Hindlimb muscle (tissue), 1 donor: Measurements from ENCODE around the gene NFIA. TPM values are rescaled to one million over a fixed set of nuclear protein-coding genes. Genes with fewer than 3 reads are reported as not detected.

Experiments
- DNase-seq: peaks from one replicate; pipeline ENCODE4 v3.0.0-alpha.2; 2013
- polyA plus RNA-seq: library from polyadenylated mRNA; unstranded; fragments of 120-200 nt; gene quantifications from one replicate; pipeline ENCODE4 v1.2.1, GENCODE V29; 2013; ENCODE audit not compliant: insufficient read length

NFIA gene
- polyA plus RNA-seq, 1 donor = 32.9 TPM

DNA sequence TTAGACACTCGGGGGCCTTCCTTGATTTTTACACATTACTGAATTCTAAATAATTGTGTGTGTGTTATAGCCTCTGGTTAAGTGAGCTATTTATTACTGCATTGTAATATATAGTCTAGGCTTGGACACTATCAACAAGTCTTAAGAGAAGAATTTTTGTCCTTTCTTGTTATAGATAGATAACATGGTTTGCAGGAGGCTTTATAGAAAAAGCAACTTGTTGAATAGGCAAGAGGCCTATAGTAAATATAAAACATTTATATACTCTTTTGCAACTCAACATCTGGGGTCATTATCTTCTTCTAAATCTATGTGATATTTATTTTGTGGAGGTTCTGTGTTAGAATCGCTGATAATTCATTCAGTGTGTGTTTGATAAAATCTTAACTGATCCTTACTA lies 293.8 kb downstream of the NFIA start:
- no peak for DNase-seq

GRCh38 chr1:61377242-61377958 lies 295.0 kb downstream of the NFIA start:
- no peak for DNase-seq

GRCh38 chr1:61378494-61379180 lies 296.3 kb downstream of the NFIA start:
- DNase-seq = peak; percentile 51

GRCh38 chr1:61379693-61380092 lies 297.3 kb downstream of the NFIA start:
- no peak for DNase-seq

GRCh38 chr1:61380561-61380960 lies 298.2 kb downstream of the NFIA start:
- DNase-seq = no peak

DNA sequence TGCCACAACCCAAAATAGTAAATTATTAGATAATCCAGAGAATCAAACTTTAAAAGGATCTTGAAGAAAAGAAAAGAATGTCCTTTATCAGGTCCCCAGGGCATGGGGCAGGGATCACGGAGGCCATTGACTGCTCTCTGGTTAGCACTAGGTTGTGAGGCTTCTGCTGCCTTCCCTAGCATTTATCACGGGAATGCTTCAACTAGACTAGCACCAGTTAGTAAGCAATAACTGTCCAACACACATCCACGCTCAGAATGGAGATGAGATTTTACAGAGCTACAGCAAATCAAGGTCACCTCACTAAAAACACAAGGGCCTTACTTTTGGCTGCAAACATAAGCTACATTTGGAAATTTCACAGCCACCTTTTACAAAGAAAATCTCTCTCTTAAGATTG lies 304.0 kb downstream of the NFIA start:
- DNase-seq = no peak

DNA sequence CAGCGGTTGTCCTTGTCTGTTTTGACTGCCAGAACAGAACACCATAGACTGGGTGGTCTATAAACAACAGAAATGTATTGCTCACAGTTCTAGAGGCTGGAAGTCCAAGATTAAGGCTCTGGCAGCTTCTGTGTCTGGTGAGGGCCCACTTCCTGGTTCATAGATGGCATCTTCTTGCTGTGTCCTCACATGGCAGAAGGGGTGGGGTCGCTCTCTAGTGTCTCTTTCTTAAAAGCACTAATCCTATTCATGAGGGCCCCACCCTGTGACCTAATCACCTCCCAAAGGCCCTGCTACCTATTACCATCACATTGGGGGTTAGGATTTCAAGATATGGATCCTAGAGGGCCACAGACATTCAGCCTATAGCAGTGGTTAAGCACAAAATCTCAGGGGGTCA lies 304.4 kb downstream of the NFIA start:
- DNase-seq = no peak

DNA sequence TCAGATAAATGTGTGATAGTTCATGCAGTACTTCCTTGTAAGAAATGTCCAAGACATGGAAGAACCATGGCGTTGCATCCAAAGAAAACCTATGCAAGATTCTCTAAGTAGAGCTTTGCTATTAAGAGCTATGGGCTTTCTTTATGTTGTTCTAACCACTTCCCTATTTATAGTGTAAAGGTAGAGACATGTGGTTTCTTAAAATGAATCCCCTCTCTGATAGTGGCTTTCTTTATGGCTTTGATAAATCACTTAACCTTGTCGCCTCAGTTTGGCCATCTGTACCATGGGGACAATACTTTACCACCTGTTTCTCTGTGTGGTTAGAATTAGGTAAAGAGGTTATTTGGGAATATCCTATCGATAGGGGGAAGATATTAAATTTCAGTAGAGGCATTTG lies 305.5 kb downstream of the NFIA start:
- no peak for DNase-seq

DNA sequence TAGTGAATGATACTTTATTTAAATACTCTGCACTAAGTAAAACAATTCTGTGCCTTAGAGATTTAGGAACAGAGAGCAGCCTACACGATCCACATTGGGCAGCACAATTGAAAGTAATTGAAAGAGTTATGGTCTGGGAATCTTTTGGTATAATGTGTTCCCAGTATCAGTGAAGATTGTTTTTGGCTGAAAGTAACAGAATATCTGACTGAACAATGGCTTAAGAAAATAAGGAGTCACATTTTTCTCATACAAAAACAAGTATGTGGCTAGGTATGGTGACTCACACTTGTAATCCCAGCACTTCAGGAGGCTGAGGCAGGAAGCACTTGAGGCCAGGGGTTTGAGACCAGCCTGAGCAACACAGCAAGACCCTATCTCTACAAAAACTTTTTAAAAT lies 306.2 kb downstream of the NFIA start:
- no peak for DNase-seq

DNA sequence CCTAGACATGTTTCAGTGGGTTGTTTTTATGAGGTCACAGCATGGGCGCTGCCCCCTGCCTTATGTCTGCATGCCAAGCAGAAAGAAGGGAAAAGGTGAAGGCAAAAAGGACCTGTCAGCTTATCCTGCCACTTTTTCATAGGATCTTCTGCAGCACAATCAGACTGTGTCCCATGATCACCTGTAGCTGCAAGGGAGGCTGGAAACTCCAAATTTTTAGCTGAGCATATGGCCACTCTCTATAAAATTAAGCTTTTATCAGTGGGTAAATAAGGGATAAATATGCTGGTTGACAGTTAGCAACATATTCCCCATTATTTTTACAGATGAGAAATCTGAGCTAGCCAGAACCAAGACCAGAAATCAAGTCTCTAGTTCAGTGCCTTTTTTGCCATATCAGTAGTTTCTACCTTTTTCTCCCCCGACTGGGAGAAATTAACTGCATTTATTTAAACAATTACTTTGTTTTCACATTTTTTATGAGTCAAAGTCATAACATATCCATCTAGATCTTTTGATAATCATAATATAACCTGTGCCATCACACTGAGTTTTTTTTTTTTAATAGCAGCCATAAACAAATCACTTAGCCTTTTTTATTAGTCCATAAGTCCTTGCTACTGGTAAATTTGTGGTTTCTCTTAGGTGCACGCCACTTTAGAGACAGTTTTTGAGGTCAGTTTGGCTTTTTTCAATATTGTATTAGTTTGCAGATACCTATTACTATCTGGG lies 307.0 kb downstream of the NFIA start:
- no peak for DNase-seq

DNA sequence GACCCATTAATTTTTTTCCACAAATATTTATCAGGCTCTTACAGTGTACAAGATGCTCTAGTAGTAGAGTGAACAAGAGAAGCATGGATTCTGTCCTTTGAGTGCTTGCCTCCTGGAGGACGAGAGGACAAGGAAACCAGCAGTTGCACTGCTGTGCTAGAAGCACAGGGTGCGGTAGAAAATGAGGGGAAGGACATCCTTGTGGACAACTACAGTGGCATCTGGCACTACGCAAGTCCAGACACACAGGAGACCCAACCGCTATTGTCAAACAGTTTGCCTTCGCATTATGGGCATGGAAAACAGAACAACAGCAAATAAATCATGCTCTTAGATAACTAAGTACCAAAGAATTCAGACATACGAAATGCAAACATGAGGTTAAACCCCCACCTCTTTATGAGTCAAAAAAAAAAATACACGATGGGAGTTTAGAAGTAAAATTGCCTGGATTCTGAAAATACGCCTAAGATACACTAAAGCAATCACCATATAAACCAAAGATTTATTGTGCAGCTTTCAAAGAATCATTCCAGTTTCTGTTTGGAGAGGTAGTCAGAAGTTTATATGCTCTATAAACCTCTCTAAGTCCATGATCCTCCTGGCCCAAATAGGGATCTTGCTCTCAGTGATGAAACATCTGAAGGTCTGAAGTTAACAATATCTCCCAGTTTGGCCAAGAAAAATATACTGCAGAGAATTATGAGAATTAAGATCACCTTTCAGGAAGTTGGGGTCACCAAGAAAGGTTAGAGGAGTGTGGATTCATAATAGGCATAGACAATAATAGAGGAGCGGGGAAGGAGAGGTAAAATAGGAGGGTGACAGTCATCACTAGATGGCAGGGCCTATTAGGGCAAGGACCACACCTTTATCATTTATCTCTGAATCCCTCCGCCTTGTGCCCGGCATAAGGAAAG lies 307.8 kb downstream of the NFIA start:
- DNase-seq = no peak

DNA sequence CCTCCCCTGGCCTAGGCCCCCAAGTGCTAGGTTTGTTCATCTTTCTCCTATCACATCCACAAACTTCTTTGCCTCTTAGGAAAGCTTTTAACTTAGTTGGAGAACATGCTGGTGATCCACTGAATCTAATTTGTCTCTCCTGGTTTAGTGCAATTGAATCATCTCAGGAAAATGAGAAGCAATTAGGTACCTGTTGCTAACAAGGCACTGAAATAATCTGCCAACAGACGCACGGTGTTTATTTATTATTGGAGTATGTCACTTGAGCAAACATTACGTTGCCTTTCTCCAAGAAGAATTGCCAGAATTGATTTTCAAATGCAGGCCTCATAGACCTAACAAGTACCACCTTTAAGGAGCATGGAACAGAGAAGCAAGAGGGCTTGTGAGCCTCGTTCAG lies 309.4 kb downstream of the NFIA start:
- DNase-seq = no peak

DNA sequence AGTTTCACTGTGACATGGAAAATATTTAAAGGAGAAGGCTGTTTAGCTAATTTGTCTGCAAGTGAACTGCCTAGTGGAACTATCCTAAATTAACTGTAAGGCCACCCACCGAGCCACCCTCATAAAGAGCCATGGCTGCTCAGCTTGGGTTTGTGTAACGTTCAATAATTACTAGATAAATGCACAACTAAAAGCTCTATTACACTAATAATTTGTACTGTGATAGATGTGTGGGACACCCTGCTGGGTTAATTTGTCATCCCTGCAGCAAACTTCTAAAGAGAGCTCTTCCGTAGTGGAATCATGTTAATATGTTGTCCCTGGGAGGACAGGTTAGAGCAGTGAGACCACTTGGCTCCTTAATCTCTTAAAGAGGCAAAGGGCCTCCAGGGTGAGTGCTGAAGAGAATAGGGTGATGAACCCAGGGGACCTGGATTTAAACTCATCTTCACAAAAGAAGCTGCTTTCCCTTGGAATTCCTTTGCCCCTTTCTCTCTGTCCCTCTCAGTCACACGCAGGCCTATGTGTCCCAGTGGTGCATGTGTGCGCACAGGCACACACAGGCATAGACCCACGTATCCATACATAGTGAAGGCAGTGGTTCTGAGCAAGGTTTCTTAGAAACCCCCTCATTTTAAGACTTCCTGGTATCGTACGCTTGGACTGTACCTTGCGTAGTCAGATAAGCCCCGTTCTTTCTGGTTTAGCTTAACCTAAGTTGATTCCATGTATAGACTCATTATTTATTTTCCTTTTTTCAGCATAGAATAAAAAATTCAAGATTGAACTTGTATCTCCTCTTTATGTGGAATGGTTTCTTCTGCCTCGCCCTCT lies 310.3 kb downstream of the NFIA start:
- no peak for DNase-seq

GRCh38 chr1:61393575-61393974 lies 311.2 kb downstream of the NFIA start:
- DNase-seq = no peak

DNA sequence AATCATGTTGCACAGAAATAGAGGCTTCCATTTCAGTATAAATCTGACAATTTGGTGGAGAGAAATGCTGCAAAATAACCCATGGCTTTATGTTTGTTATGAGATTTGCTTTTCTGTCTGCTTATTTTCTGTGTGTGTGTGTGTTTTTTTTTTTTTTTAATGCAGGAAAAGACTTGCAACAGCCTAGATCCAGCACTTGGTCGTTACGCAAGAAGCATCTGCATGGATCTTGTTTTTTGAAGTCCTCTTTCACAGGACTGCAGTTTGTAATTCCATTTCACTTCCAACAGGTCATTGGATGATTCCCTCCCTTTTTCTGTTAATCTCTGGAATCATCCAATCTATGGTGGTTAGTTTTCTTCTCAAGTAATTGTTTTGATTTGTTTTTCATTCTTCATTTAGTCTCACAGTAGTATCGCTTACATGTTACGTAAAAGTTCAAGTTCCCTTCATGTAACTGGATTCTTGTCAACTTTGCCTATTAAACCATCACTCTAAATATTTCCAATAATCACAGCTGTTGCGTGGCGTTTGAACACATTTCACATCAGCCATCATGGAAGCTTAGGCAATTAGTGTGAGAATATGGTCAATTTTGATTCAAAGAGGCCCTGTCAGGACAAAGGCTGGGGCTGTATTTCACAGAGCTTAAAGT lies 312.9 kb downstream of the NFIA start:
- no peak for DNase-seq

DNA sequence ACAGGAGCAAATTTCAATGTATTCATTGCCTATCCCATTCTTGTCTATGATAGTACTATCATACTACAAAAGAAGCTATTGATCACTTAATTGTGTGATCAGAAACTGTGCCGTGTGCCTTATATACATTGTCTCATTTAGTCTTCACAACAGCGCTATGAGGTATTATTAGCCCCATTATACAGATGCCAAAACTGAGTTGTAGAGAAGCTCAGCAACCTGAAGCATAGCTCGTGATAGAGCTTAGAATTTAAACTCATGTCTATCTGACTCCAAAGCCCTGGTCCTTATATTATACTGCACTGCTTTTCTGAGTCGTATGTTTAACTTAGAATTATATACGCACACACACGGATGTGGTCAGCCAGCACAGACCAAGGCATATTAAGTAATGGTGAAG lies 315.1 kb downstream of the NFIA start:
- no peak for DNase-seq

DNA sequence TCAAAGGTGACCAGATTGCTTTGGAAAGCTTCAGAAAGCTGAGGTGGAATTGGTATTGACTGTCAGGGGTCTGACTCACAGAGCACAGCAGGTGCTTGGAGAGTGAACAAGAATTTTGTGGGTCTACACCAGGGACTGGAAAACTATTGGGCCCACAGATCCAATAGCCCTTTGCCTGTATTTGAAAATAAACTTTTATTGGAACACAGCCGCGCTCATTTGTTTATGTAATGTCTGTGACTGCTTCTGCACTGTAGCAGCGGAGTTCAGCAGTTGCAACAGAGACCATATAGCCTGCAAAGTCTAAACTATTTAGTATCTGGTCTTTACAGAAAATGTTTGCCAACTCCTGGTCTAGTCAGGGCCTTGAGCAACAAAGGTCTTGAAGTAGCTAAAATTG lies 315.6 kb downstream of the NFIA start:
- DNase-seq = peak; percentile 71

DNA sequence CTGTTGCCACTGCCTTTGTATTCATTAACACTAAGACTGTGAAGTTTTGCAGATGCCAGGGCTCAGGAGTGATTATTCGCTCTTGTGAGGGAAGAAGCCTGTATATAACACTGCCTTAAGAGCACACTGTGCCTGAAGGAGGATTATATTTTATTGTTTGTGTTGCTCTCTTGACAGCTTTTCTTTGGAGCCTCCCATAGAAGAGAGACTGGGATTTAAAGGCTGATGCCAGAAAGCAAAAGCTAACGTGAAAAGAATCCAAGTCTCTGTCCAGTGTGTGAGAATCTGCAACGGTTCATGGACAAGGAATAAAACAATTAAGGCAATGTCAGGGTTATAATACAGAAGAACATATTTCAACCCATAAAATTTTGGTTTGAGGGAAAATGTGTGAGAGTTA lies 316.8 kb downstream of the NFIA start:
- peak; percentile 62 for DNase-seq

GRCh38 chr1:61400131-61400770 lies 317.9 kb downstream of the NFIA start:
- DNase-seq = no peak

DNA sequence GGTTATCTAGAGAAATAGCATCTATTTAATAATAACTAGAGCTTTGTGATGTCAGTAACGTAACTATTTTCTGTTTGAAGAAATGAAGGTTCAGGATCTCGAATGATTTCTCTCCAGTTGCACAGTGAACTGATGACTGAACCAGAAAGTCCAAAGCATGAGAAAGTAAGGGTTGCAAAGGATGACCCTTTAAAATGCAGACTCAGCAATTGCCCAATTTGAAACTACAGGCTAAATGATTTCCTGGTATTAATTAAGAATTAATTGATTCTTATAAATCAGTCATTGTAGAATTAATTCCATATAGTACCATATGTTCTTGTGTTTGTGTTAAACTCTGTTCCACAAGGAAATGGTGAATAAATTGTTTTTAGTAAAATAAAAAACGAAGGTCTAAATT lies 318.6 kb downstream of the NFIA start:
- no peak for DNase-seq
